HEK293 (cell line): ENCODE data around the gene NAGLU.

Experiments
- HIC1 ChIP-seq: fragments of 450-650 bp; formaldehyde crosslinking; IDR thresholded peaks from 2 replicates; pipeline ENCODE4 v1.5.1; 2016; ENCODE audit warnings: missing biosample characterization, missing genetic modification characterization
- OSR2 ChIP-seq: fragments of 450-650 bp; formaldehyde crosslinking; IDR thresholded peaks from 2 replicates; pipeline ENCODE4 v1.5.1; 2016; ENCODE audit warnings: missing biosample characterization, missing genetic modification characterization
- PBX3 ChIP-seq: sonication (generic); formaldehyde crosslinking; IDR thresholded peaks from 2 replicates; pipeline ENCODE4 v1.8.1; 2022; ENCODE audit warnings: mild to moderate bottlenecking, moderate library complexity, missing genetic modification reagents
- SCRT1 ChIP-seq: fragments of 450-650 bp; formaldehyde crosslinking; IDR thresholded peaks from 2 replicates; pipeline ENCODE4 v1.5.1; 2016; ENCODE audit warnings: missing biosample characterization, missing genetic modification characterization, borderline replicate concordance
- SETDB1 ChIP-seq: IDR thresholded peaks from one replicate; pipeline ENCODE4 v1.6.1; 2017; ENCODE audit warnings: mild to moderate bottlenecking, low read length, moderate library complexity, mixed read lengths; ENCODE audit not compliant: insufficient read length
- TRIM28 ChIP-seq: IDR thresholded peaks from 2 replicates; pipeline ENCODE4 v1.6.1; 2011; ENCODE audit warnings: low read length, control low read depth, borderline replicate concordance
- ZBTB21 ChIP-seq: fragments of 450-650 bp; formaldehyde crosslinking; IDR thresholded peaks from 2 replicates; pipeline ENCODE4 v1.5.1; 2017; ENCODE audit warnings: missing biosample characterization, missing genetic modification characterization
- ZBTB44 ChIP-seq: fragments of 450-650 bp; IDR thresholded peaks from 2 replicates; pipeline ENCODE4 v1.5.1; 2018; ENCODE audit warnings: missing biosample characterization, mild to moderate bottlenecking, missing genetic modification characterization
- ZNF138 ChIP-seq: fragments of 450-650 bp; formaldehyde crosslinking; IDR thresholded peaks from 2 replicates; pipeline ENCODE4 v1.5.1; 2016; ENCODE audit warnings: missing biosample characterization, missing genetic modification characterization, borderline replicate concordance
- ZNF140 ChIP-seq: fragments of 450-650 bp; formaldehyde crosslinking; IDR thresholded peaks from 2 replicates; pipeline ENCODE4 v1.5.1; 2016; ENCODE audit warnings: missing biosample characterization, missing genetic modification characterization
- ZNF24 ChIP-seq: fragments of 450-650 bp; formaldehyde crosslinking; IDR thresholded peaks from 2 replicates; pipeline ENCODE4 v1.5.1; 2016; ENCODE audit warnings: missing biosample characterization, missing genetic modification characterization
- ZNF335 ChIP-seq: fragments of 450-650 bp; formaldehyde crosslinking; conservative IDR thresholded peaks from 2 replicates; pipeline ENCODE4 v1.5.1; 2016; ENCODE audit warnings: missing biosample characterization, missing genetic modification characterization
- ZNF544 ChIP-seq: fragments of 450-650 bp; formaldehyde crosslinking; IDR thresholded peaks from 2 replicates; pipeline ENCODE4 v1.5.0; 2017; ENCODE audit warnings: missing biosample characterization, missing genetic modification characterization
- ZNF558 ChIP-seq: fragments of 450-650 bp; formaldehyde crosslinking; IDR thresholded peaks from 2 replicates; pipeline ENCODE4 v1.5.1; 2016; ENCODE audit warnings: missing biosample characterization, missing genetic modification characterization
- ZNF561 ChIP-seq: fragments of 450-650 bp; IDR thresholded peaks from 2 replicates; pipeline ENCODE4 v1.5.1; 2018; ENCODE audit warnings: missing biosample characterization, missing genetic modification characterization, borderline replicate concordance
- ZNF585B ChIP-seq: fragments of 450-650 bp; formaldehyde crosslinking; IDR thresholded peaks from 2 replicates; pipeline ENCODE4 v1.5.1; 2016; ENCODE audit warnings: missing biosample characterization, missing genetic modification characterization
- ZNF624 ChIP-seq: fragments of 450-650 bp; formaldehyde crosslinking; IDR thresholded peaks from 2 replicates; pipeline ENCODE4 v1.5.1; 2017; ENCODE audit warnings: missing biosample characterization, missing genetic modification characterization
- ZNF677 ChIP-seq: fragments of 450-650 bp; IDR thresholded peaks from 2 replicates; pipeline ENCODE4 v1.5.0; 2018; ENCODE audit warnings: missing biosample characterization, mild to moderate bottlenecking, missing genetic modification characterization, moderate library complexity
- ZNF707 ChIP-seq: fragments of 450-650 bp; formaldehyde crosslinking; IDR thresholded peaks from 2 replicates; pipeline ENCODE4 v1.5.1; 2016; ENCODE audit warnings: missing biosample characterization, missing genetic modification characterization
- ZNF791 ChIP-seq: fragments of 450-650 bp; formaldehyde crosslinking; IDR thresholded peaks from 2 replicates; pipeline ENCODE4 v1.5.1; 2016; ENCODE audit warnings: missing biosample characterization, missing genetic modification characterization
- TF ChIP-seq, protein P1 (sequence below): fragments of 450-650 bp; formaldehyde crosslinking; IDR thresholded peaks from 2 replicates; pipeline ENCODE4 v1.5.1; 2016; ENCODE audit warnings: missing biosample characterization, missing genetic modification characterization
- TF ChIP-seq, protein P2 (sequence below): fragments of 450-650 bp; formaldehyde crosslinking; IDR thresholded peaks from 2 replicates; pipeline ENCODE4 v1.5.1; 2016; ENCODE audit warnings: missing biosample characterization, missing genetic modification characterization

The NAGLU gene

GRCh38 chr17:42531455-42532354, 4.3 kb upstream of the NAGLU start (continued):
- TF ChIP-seq SCRT1 (tag by site-specific recombination) (no peak), ZNF707 (tag by site-specific recombination) (no peak), OSR2 (tag by site-specific recombination) (0 out of 2 replicates have a peak, but pooled peaks have one; percentile 19), ZNF561 (tag by site-specific recombination) (peak; percentile 71; the same call in 1 of the 2 replicates), HIC1 (tag by site-specific recombination) (no peak), PBX3 (CRISPR knock-in tag) (no peak), SETDB1 (no peak), ZNF585B (tag by site-specific recombination) (no peak), ZNF624 (tag by site-specific recombination) (no peak), ZNF791 (tag by site-specific recombination) (no peak), ZNF140 (tag by site-specific recombination) (no peak), ZBTB44 (peak; percentile 99), ZNF335 (tag by site-specific recombination) (peak; percentile 43), ZNF558 (no peak), ZNF677 (0 out of 2 replicates have a peak, but pooled peaks have one; percentile 26), ZBTB21 (tag by site-specific recombination) (no peak), TRIM28 (no peak), ZNF138 (tag by site-specific recombination) (no peak), ZNF24 (no peak), ZNF544 (tag by site-specific recombination) (no peak)
- TF ChIP-seq, protein P1, sequence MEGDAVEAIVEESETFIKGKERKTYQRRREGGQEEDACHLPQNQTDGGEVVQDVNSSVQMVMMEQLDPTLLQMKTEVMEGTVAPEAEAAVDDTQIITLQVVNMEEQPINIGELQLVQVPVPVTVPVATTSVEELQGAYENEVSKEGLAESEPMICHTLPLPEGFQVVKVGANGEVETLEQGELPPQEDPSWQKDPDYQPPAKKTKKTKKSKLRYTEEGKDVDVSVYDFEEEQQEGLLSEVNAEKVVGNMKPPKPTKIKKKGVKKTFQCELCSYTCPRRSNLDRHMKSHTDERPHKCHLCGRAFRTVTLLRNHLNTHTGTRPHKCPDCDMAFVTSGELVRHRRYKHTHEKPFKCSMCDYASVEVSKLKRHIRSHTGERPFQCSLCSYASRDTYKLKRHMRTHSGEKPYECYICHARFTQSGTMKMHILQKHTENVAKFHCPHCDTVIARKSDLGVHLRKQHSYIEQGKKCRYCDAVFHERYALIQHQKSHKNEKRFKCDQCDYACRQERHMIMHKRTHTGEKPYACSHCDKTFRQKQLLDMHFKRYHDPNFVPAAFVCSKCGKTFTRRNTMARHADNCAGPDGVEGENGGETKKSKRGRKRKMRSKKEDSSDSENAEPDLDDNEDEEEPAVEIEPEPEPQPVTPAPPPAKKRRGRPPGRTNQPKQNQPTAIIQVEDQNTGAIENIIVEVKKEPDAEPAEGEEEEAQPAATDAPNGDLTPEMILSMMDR (tag by site-specific recombination), result peak; percentile 41; the same call in 1 of the 2 replicates
- TF ChIP-seq, protein P2, sequence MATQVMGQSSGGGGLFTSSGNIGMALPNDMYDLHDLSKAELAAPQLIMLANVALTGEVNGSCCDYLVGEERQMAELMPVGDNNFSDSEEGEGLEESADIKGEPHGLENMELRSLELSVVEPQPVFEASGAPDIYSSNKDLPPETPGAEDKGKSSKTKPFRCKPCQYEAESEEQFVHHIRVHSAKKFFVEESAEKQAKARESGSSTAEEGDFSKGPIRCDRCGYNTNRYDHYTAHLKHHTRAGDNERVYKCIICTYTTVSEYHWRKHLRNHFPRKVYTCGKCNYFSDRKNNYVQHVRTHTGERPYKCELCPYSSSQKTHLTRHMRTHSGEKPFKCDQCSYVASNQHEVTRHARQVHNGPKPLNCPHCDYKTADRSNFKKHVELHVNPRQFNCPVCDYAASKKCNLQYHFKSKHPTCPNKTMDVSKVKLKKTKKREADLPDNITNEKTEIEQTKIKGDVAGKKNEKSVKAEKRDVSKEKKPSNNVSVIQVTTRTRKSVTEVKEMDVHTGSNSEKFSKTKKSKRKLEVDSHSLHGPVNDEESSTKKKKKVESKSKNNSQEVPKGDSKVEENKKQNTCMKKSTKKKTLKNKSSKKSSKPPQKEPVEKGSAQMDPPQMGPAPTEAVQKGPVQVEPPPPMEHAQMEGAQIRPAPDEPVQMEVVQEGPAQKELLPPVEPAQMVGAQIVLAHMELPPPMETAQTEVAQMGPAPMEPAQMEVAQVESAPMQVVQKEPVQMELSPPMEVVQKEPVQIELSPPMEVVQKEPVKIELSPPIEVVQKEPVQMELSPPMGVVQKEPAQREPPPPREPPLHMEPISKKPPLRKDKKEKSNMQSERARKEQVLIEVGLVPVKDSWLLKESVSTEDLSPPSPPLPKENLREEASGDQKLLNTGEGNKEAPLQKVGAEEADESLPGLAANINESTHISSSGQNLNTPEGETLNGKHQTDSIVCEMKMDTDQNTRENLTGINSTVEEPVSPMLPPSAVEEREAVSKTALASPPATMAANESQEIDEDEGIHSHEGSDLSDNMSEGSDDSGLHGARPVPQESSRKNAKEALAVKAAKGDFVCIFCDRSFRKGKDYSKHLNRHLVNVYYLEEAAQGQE (tag by site-specific recombination), result no peak
